HG03039 (cell line): ENCODE measurements around the gene ELOVL6.
"Not testable (repeated sequence)": the region's sequence is repeated elsewhere in the genome, so short reads cannot be mapped to it uniquely, and the experiment has no call there.

ENCODE experiments used
- ATAC-seq: cut with Tn5 transposase; IDR thresholded peaks from one replicate; pipeline ENCODE4 v1.9.1; 2021; ENCODE audit warnings: mild to moderate bottlenecking, moderate library complexity; ENCODE audit not compliant: unreplicated experiment

Gene ELOVL6

GRCh38 chr4:110163327-110164069 is 34.9 kb downstream of the ELOVL6 start:
- no peak for ATAC-seq

- ATAC-seq, result no peak
Measured at GRCh38 chr4:110160618-110161017, 37.8 kb downstream of the ELOVL6 start.

DNA sequence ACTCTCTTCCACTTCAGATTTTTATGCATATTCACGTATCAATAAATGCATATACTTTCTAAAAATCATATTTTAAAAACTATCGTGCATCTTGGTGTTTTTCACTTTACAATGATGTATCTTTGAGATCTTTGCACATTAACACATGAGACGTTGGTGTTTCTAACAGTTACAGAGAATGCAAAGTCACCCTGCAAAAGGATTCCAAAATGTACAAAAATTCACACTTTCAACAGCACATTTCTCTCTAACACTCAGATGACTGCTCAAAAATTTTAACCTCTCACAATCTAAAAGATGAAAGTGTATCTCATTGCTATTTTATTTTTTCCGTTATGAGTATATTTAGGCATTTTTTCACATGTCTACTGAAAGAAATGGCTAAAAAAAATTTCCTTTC is 38.9 kb downstream of the ELOVL6 start:
- ATAC-seq, result no peak

- no peak for ATAC-seq
Measured at GRCh38 chr4:110157580-110157979, 40.8 kb downstream of the ELOVL6 start.

DNA sequence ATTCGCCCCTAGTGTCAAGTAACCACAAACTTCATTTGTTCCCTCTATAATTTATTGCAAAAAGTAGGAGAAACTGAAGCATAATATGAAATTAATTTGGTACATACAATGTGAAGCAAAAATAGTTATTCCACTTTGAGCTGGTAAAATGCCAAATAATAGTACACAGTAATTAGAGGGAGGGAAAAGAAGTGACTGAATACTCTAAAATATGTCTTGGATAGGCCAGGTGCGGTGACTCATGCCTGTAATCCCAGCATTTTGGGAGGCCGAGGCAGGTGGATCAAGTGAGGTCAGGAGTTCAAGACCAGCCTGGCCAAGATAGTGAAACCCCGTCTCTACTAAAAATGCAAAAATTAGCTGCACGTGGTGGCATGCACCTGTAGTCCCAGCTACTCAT is 41.2 kb downstream of the ELOVL6 start:
- not testable (repeated sequence) for ATAC-seq

GRCh38 chr4:110156442-110156841 is 42.0 kb downstream of the ELOVL6 start:
- ATAC-seq, result no peak

GRCh38 chr4:110155654-110156053 is 42.8 kb downstream of the ELOVL6 start:
- ATAC-seq, result no peak

GRCh38 chr4:110154582-110154981 is 43.8 kb downstream of the ELOVL6 start:
- ATAC-seq, result no peak

GRCh38 chr4:110152386-110152785 is 46.0 kb downstream of the ELOVL6 start:
- no peak for ATAC-seq

DNA sequence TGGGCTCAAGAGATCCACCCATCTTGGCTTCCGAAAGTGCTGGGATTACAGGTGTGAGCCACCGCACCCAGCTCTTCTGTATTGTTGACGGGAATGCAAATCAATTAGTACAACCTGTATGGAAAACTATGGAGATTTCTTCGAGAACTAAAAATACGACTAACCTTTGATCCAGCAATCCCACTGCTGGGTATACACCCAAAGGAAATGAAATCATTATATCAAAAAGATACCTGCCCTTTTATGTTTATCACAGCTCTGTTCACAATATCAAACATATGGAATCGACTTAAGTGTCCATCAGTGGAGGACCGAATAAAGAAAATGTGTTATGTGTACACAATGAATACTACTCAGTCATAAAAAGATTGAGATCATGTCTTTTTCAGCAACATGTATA is 49.3 kb downstream of the ELOVL6 start:
- ATAC-seq, result no peak

DNA sequence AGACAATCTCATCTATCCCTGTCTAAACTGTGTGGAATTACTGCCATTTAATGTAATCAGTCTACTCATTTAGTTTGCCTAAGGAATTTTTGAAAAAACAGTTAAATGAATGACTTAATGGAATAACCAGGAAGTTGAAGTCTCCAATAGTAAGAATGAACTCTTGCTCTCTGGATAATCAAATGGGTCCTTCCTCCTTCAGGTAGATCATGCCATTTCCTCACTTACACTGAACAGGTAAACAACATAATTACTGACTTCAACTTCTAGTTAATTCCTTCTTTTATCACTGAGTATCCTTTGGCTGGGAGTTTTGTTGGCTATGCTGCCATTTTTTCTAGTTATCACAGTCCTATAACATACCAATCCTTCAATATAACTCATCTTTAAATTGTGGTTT is 56.0 kb downstream of the ELOVL6 start:
- no peak for ATAC-seq

- ATAC-seq, result no peak
Measured at GRCh38 chr4:110139815-110140214, 58.6 kb downstream of the ELOVL6 start.

DNA sequence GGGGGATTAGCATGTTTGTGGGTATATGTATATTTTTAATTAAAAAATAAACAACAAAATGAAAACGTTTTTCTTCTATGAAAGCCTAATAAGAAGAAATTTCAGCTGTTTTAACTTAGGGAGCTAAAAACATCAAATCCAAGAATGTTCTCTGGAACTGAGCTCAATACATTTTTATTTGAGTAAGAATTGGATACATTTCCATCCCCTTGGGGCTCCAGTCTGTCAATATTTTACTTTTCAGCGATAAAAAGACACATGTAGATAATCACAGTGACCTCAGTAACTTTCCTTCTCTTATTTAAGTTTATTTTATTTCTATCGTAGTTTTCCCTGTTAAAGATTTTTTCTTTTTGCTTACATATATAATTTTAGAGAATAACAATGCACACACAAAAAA is 59.3 kb downstream of the ELOVL6 start:
- ATAC-seq, result no peak

DNA sequence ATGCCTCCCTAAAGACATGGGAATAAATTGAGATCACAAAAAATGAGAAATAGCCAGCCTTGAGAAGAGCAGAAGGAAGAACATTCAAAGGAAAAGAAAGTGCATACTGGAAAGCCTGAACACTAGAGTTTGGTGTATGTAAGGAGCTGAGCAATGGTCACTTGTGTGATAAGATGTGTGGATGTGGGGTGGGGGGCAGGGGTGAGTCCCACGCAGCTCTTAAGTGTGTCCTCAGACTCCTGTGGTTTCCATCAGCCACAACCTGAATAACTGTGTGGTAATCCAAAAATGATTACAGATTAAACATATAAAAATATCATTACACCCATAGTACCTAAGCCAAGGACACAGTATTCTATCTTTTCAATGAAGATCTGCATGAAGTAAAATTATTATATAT is 59.9 kb downstream of the ELOVL6 start:
- no peak for ATAC-seq

- ATAC-seq, result no peak
Measured at GRCh38 chr4:110137829-110138228, 60.6 kb downstream of the ELOVL6 start.

DNA sequence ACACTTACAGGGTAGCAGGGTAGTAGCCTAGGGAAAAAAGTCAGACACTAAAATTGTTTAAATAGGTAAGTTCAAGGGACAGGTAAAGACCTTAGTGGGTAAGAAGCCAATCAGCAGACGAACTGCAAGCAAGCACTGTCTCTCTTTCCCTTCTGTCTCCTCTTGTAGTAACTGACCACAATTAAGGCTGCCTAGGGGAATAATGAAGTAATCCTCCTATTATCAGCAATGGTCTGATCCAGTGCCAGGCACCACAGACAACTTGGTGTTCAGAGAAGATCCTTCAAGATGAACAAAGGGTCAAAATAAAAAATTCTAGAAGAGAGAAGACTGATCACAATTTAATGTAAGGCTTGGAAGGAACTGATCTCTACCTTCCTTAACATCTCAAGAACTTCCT is 62.9 kb downstream of the ELOVL6 start:
- no peak for ATAC-seq

GRCh38 chr4:110135076-110135475 is 63.3 kb downstream of the ELOVL6 start:
- no peak for ATAC-seq

DNA sequence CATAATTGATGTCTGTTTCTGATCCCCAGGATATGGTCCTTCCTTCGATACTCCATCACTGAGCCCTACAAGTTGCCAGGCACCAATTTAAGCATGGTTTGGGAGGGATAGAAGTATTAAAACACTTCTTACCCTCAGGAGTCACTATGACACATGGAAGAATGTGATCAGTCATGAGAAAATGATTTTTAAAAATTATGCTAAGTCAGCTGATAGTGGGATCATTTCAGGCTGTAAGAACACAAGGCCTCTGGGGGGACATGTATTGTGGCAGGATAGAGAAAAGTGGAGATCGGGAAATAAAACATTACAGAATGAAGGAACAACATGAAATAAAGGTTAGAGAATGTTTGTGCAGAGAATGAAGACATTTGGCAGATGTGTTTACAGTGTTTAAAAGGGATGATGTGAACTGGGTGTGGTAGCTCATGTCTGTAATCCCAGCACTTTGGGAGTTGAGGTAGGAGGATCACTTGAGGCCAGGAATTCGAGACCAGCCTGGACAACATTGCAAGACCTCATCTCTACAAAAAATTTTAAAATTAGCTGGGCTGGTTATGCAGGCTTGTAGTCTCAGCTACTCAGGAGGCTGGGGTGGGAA is 64.0 kb downstream of the ELOVL6 start:
- ATAC-seq, result no peak

GRCh38 chr4:110132816-110133719 is 65.3 kb downstream of the ELOVL6 start:
- no peak for ATAC-seq

- no peak for ATAC-seq
Measured at GRCh38 chr4:110131916-110132315, 66.5 kb downstream of the ELOVL6 start.

DNA sequence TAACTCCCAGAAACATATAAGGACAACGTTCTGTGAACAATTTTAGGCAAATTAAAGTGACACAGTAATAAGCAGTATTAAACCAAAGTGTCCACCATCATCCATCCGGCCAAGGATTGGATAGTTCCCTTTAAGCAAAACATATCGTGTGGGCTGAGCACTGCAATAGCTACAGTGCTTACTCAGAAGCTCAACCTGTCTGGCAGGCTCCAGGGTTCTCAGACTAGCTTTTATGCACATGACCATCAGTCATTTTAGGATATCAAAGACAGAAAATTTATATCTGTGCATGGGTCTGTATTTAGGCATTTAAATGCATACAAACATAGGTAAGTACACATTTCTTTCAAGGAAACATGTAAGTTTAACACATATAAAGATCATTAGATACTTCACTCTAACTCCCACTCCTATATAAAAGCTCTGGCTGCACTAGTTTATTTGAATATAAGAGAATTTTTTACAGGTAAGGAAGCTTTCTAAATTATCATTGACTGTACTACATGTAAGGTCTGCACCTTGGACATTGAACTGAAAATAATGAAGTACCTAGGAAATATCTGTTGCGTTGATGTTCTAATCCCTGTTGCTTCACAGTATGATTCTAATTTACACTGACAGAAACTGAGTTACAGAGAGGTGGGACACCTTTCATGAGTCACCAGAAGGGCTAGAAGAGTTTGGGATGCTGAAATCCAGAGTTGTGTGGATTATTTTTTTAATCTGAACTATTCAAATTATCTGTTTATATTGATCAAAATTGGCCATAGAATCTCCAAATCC is 67.6 kb downstream of the ELOVL6 start:
- no peak for ATAC-seq
